HEK293 (cell line): ENCODE results near the gene MTHFD1L.

Experiments used
- KLF16 ChIP-seq: fragments of 450-650 bp; formaldehyde crosslinking; IDR thresholded peaks from 2 replicates; pipeline ENCODE4 v1.5.1; 2017; ENCODE audit warnings: missing biosample characterization, missing genetic modification characterization
- ZNF274 ChIP-seq, 2 experiments: fragments of 200-500 bp in 1 of 2; fragments of 450-650 bp in 1 of 2; sonication (Bioruptor generic) in 1 of 2; formaldehyde crosslinking in 1 of 2; IDR thresholded peaks; 2 replicates each; pipeline versions ENCODE4 v1.5.1 to v1.6.1; 2014 to 2016; ENCODE audit warnings: borderline replicate concordance in 1 of 2, inconsistent platforms in 1 of 2, low read length in 1 of 2, missing biosample characterization in 1 of 2, missing genetic modification characterization in 1 of 2
- TF ChIP-seq, protein P1 (sequence below): fragments of 450-650 bp; formaldehyde crosslinking; IDR thresholded peaks from 2 replicates; pipeline ENCODE4 v1.5.1; 2016; ENCODE audit warnings: missing biosample characterization, missing genetic modification characterization

DNA sequence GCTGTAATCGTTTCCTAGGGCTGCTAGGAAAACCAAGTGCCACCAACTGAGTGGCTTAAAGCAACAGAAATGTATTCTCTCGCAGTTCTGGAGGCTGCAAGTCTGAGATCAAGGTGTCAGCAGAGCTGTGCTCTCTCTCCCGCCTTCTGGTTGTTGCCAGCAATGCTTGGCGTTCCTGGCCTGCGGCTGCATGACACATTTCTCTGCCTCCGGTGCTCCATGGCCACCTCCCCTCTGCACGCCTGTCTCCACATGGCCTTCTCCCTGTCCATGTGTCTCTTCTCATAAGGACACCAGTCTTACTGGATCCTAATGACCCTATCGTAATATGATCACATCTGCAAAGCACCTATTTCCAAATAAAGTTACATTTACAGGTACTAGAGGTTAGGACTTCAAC lies 282.6 kb downstream of the MTHFD1L start:
- no peak for TF ChIP-seq ZNF274 (IDR thresholded peaks at IDR 0.05; ENCODE audit: low read length)
- TF ChIP-seq ZNF274 (tag by site-specific recombination; IDR thresholded peaks at IDR 0.05; ENCODE audit: borderline replicate concordance), result no peak
- TF ChIP-seq, protein P1, sequence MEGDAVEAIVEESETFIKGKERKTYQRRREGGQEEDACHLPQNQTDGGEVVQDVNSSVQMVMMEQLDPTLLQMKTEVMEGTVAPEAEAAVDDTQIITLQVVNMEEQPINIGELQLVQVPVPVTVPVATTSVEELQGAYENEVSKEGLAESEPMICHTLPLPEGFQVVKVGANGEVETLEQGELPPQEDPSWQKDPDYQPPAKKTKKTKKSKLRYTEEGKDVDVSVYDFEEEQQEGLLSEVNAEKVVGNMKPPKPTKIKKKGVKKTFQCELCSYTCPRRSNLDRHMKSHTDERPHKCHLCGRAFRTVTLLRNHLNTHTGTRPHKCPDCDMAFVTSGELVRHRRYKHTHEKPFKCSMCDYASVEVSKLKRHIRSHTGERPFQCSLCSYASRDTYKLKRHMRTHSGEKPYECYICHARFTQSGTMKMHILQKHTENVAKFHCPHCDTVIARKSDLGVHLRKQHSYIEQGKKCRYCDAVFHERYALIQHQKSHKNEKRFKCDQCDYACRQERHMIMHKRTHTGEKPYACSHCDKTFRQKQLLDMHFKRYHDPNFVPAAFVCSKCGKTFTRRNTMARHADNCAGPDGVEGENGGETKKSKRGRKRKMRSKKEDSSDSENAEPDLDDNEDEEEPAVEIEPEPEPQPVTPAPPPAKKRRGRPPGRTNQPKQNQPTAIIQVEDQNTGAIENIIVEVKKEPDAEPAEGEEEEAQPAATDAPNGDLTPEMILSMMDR (tag by site-specific recombination), result no peak
- TF ChIP-seq KLF16 (tag by site-specific recombination), result no peak
